RWPE2 (cell line): ENCODE measurements around the gene DIP2C.
"Not testable (repeated sequence)": the region's sequence is repeated elsewhere in the genome, so short reads cannot be mapped to it uniquely, and the experiment has no call there.

Source experiments
- ATAC-seq: fragments of 200-7000 bp; cut with Tn5 transposase; 3 replicates; pipeline ENCODE4 v1.9.1; 2021; ENCODE audit warnings: low read depth
- DNase-seq: peaks from one replicate; pipeline ENCODE4 v3.0.0-alpha.2; 2020; ENCODE audit warnings: low spot score
- H3K27ac ChIP-seq: fragments of 450-650 bp; 2 replicates; pipeline ENCODE4 v1.5.1; 2017; ENCODE audit warnings: mild to moderate bottlenecking; ENCODE audit not compliant: poor library complexity, severe bottlenecking
- H3K27me3 ChIP-seq: fragments of 250-450 bp; sonication (Bioruptor Pico); 2 replicates; pipeline ENCODE4 v1.5.1; 2021; ENCODE audit warnings: mild to moderate bottlenecking, moderate library complexity; ENCODE audit not compliant: insufficient read depth, poor library complexity, severe bottlenecking
- H3K36me3 ChIP-seq: fragments of 250-450 bp; sonication (Bioruptor Pico); 2 replicates; pipeline ENCODE4 v1.5.1; 2020; ENCODE audit warnings: low read depth, mild to moderate bottlenecking, moderate library complexity
- H3K4me1 ChIP-seq: fragments of 250-450 bp; sonication (Bioruptor Pico); 2 replicates; pipeline ENCODE4 v1.5.1; 2021; ENCODE audit warnings: mild to moderate bottlenecking, moderate library complexity; ENCODE audit not compliant: insufficient read depth, poor library complexity, severe bottlenecking
- H3K4me3 ChIP-seq: fragments of 250-450 bp; sonication (Bioruptor Pico); 2 replicates; pipeline ENCODE4 v1.5.1; 2021; ENCODE audit warnings: mild to moderate bottlenecking, moderate library complexity; ENCODE audit not compliant: severe bottlenecking
- H3K9me3 ChIP-seq: fragments of 250-450 bp; sonication (Bioruptor Pico); 2 replicates; pipeline ENCODE4 v1.5.1; 2021; ENCODE audit warnings: mild to moderate bottlenecking, moderate library complexity; ENCODE audit not compliant: severe bottlenecking
- CTCF ChIP-seq: fragments of 450-650 bp; IDR thresholded peaks from one replicate; pipeline ENCODE4 v1.5.1; 2017; ENCODE audit warnings: mild to moderate bottlenecking, moderate library complexity; ENCODE audit not compliant: poor library complexity, severe bottlenecking

The DIP2C gene

GRCh38 chr10:661597-662222 lies 27.8 kb downstream of the DIP2C start:
- no peak overlapping the region for H3K27ac ChIP-seq

GRCh38 chr10:660970-661596 lies 28.4 kb downstream of the DIP2C start:
- ATAC-seq = no peak
- no peak overlapping the region for H3K4me3 ChIP-seq

More at GRCh38 chr10:661597-662222, 27.8 kb downstream of the DIP2C start:
- Histone ChIP-seq H3K4me3 (no peak overlapping the region), H3K36me3 (no peaks in the 10 kb centered on the region), H3K9me3 (no peaks in the 10 kb centered on the region), H3K4me1 (no peaks in the 10 kb centered on the region), H3K27me3 (no peaks in the 10 kb centered on the region)
- ATAC-seq = no peak
- no peak for DNase-seq
- no peak for TF ChIP-seq CTCF

GRCh38 chr10:660413-660969 lies 29.0 kb downstream of the DIP2C start:
- Histone ChIP-seq H3K36me3 (no peaks in the 10 kb centered on the region), H3K4me3 (no peak overlapping the region), H3K4me1 (no peaks in the 10 kb centered on the region), H3K27ac (no peak overlapping the region), H3K9me3 (no peaks in the 10 kb centered on the region), H3K27me3 (no peaks in the 10 kb centered on the region)
- TF ChIP-seq CTCF = no peak
- ATAC-seq (no peak), DNase-seq (no peak)

More at GRCh38 chr10:660970-661596, 28.4 kb downstream of the DIP2C start:
- no peaks in the 10 kb centered on the region for H3K4me1 ChIP-seq
- no peak for DNase-seq
- no peak for TF ChIP-seq CTCF
- H3K27ac ChIP-seq = no peak overlapping the region
- no peaks in the 10 kb centered on the region for H3K27me3 ChIP-seq
- no peaks in the 10 kb centered on the region for H3K9me3 ChIP-seq
- no peaks in the 10 kb centered on the region for H3K36me3 ChIP-seq

GRCh38 chr10:659688-660141 lies 29.8 kb downstream of the DIP2C start:
- ATAC-seq (no peak), DNase-seq (no peak)
- no peaks in the 10 kb centered on the region for H3K9me3 ChIP-seq
- no peak overlapping the region for H3K4me3 ChIP-seq
- H3K36me3 ChIP-seq = no peaks in the 10 kb centered on the region
- no peaks in the 10 kb centered on the region for H3K4me1 ChIP-seq
- H3K27ac ChIP-seq = no peak overlapping the region
- no peaks in the 10 kb centered on the region for H3K27me3 ChIP-seq
- TF ChIP-seq CTCF = no peak

GRCh38 chr10:657816-658350 lies 31.6 kb downstream of the DIP2C start:
- not testable (repeated sequence) for H3K4me1 ChIP-seq, DNase-seq

More at GRCh38 chr10:657816-658350, 31.6 kb downstream of the DIP2C start:
- not testable (repeated sequence) for H3K36me3 ChIP-seq, H3K4me3 ChIP-seq, H3K27ac ChIP-seq, H3K27me3 ChIP-seq, H3K9me3 ChIP-seq, ATAC-seq
